Panc1 (cell line): ENCODE data around the gene BAIAP3.

Source experiments
- CTCF ChIP-seq: fragments of 450-650 bp; IDR thresholded peaks from 2 replicates; pipeline ENCODE4 v1.5.1; 2017; ENCODE audit warnings: mild to moderate bottlenecking
- POLR2AphosphoS5 ChIP-seq: IDR thresholded peaks from 2 replicates; pipeline ENCODE4 v1.6.1; 2012; ENCODE audit warnings: mild to moderate bottlenecking, low read depth, low read length, moderate library complexity
- REST ChIP-seq, 2 experiments: IDR thresholded peaks; 2 replicates each; pipeline ENCODE4 v1.6.1; 2011 to 2012; ENCODE audit warnings: low read depth in 2 of 2, control low read depth in 1 of 2, low read length in 1 of 2, mild to moderate bottlenecking in 1 of 2, moderate library complexity in 1 of 2; ENCODE audit not compliant: insufficient read depth in 1 of 2
- SIN3A ChIP-seq: IDR thresholded peaks from 2 replicates; pipeline ENCODE4 v1.6.1; 2012; ENCODE audit warnings: low read depth, mild to moderate bottlenecking, low read length, moderate library complexity, borderline replicate concordance; ENCODE audit not compliant: insufficient read depth
- TCF7L2 ChIP-seq: IDR thresholded peaks from 2 replicates; pipeline ENCODE4 v1.6.1; 2011; ENCODE audit warnings: mild to moderate bottlenecking, low read depth, low read length, inconsistent platforms

- TF ChIP-seq CTCF (no peak), POLR2AphosphoS5 (0 out of 2 replicates have a peak, but pooled peaks have one; percentile 28), REST (IDR thresholded peaks at IDR 0.05; ENCODE audit: insufficient read depth in 1 of 2, low read depth in 2 of 2, low read length in 1 of 2) (no peak), TCF7L2 (no peak), SIN3A (no peak)
Observed at GRCh38 chr16:1357906-1358566, 24.6 kb downstream of the BAIAP3 start.
